Measurements from ENCODE around the gene WDR90.
"Not testable (repeated sequence)": the region's sequence is repeated elsewhere in the genome, so short reads cannot be mapped to it uniquely, and the experiment has no call there.

WDR90 gene

DNA sequence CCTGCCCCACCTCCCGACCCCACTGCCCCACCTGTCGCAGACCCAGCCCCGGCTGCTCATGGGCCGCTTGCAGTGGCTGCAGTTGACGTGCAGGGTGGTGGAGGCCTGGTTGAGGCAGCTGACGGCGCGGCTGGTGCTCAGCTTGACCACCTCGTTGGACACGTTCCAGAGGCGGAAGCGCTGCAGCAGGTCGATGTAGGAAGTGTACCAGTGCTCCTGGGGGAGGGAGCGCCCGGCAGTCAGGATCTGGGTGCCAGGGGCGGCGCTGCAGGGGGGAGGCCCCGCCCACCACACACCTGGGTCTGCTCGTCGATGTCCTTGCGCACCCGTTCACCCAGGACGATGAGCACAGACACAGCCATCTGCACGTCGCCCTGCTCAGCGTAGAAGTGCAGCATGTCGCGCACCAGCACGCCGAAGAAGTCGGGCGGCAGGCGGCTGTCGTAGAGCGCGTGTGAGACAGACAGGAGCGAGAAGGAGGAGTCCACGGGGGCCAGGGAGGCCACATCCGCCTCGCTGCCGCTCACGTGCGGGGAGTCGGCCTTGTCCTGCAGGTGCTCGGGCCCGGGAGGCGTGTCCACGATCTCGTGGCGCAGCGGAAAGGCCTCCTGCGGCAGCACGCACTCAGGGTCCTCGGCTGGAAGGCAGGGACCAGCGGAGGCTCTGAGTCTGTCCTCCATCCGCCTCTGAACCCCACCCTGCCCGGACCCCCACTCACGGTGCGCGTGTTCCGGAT is 36.0 kb downstream of the WDR90 start:
- no peak for DNase-seq (ENCODE audit: low read depth in 3 of 3, low spot score in 1 of 3)

DNA sequence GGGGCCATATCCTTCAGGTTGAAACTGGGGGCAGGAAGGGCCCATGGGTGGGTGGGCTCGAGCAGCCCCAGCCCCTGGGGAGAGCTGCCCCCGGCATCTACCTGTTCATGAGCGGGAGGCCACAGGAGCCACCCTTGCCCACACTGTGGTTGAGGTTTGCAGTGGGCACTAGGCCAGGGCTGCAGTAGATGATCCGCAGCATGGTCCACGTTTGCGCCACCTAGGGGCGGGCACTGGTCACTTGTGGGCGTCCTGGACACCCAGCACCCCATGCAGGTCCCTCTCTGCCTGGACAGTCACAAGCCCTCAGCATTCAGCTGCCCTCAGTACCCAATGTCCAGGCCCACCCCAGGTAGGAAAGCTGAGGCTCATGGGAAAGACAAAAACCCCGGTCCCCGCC is 36.8 kb downstream of the WDR90 start:
- DNase-seq (ENCODE audit: low read depth in 3 of 3, low spot score in 1 of 3), result no peak

DNA sequence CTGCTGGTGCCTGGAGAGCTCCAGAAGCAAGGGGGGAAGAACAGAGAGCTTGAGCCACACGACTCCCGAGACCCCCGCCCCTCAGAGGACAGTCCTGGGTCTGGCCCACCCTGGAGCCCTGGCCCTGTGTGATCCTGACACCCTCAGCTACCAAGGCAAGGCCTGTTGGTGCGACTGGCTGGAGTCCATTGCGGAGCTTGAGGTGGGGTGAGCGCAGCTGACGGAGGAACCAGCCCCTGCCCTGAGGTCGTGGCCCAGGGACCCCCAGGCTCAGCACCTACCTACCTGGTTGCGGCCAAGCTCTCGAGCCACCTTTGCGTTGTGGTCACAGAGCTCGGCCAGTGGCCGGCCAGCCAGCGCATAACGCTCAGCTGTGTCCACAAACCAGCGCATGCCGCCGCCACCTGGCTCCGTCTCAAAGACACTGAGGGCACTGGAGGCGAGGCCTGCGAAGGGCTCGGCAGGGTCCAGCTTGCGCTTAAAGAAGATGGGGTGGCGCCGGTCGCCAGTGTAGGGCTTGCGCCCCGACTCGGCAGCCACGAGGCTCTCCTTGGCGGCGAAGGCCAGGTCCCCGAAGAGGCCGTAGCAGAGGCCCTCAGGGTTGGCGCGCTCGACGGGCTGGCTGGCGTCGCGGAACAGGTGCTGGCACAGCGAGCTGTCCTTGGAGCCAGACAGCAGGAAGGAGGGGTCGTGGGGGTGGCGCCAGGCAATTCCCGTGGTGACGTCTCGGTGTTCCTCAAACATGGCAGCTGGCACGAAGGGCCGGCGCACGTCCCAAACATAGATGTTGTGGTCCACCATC is 37.5 kb downstream of the WDR90 start:
- DNase-seq (ENCODE audit: low read depth in 3 of 3, low spot score in 1 of 3), result no peak

DNA sequence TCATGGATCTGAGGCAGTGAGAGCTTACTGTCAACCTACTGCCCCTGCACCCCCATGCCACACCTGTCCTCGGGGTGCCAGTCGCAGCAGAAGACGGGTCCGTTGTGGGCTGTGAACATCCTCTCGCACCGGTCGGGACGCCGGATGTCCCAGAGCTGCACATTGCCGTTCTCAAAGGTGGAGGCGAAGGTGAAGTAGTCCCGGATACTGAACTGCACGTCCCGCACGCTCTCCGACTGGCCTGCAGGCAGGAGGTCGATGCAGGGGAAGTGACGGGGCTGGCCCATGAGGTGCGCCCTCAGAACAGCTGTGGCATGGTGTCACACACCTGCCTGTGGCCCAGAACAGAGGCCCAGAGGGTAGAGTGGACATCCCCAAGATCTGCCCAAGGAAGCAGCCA is 38.3 kb downstream of the WDR90 start:
- no peak for DNase-seq (ENCODE audit: low read depth in 3 of 3, low spot score in 1 of 3)

DNA sequence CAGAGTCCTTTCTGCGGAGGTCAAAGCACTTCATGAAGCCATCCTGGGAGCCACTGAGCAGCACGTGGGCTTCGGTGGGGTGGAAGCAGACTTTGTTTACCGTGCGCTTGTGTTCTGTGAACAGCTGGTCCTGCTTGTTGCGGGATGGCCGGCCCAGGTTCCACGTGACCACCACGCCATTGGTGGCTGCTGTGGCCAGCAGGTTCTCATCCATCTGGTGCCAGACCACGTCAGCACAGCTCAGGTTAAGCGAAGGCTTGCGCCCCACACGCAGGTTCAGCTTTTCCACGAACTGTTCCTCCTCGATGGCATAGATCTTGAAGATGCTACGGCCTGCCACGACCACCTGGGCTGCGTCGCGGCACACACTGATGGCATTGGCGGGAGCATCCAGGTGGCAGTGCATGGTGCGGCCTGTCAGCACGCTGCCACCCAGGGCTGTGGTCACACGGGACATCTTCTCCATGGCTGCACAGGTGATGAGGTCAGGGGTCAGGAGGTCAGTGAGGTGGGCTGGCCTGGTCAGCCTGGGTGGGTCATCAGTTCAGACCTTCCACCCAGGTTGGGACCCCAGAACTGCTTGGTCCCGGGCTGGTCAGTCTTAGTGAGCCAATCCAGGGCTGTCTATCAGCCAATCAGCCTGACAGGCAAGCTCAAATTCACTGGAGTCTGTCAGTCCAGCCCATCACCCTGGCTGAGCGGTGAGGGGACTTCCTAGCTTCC is 40.2 kb downstream of the WDR90 start:
- DNase-seq (ENCODE audit: low read depth in 3 of 3, low spot score in 1 of 3), result no peak

DNA sequence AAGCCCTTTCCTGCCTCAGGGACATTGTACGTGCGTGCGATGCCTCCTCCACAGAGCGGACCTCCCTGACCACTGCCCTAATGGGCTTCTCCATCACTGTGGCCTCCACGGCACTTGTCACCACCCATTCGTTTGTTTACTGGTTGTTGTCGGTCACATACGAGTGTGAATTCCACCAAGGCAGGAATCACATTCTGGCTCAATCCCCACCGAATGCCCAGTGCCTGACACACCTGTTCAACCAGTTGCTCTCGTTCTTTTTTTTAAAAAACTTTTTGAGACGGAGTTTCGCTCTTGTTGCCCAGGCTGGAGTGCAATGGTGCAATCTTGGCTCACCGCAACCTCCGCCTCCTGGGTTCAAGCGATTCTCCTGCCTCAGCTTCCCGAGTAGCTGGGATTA is 42.1 kb downstream of the WDR90 start:
- DNase-seq (ENCODE audit: low read depth in 3 of 3, low spot score in 1 of 3), result not testable (repeated sequence)

DNA sequence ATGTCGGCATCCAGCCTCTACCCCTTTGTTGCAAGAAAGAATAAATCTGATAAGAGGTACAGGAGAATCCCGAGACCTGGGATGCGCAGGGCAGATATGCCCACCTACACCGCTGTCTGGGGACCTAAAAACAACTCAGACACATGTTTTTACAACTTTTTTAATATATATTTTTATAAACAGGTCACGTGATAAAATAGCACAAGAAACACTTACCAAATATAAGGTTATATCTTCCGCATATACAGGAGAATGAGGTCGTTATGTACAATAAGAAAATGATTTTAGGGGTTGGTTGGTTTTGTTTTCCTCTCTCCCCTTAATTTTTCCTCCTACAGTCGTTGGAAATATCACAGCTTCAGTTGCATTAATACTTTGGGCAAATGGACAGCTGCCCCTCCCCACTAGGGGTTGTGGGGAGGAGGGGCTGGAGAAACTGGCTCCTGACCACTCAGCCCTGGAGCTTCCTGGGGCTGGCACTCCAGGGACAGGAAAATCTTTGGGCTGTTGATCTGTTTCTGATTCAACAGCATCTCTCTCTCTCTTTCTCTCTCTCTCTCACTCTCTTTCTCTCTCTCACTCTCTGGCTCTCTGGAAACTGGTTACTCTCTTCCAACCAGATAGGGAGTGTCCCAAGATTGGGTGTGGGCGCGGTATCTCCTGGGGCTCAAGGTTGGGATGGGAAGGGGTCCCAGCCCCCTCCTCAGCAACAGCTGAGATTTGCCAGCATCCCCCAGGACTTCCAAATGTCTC is 43.4 kb downstream of the WDR90 start:
- no peak for DNase-seq (ENCODE audit: low read depth in 3 of 3, low spot score in 1 of 3)

DNA sequence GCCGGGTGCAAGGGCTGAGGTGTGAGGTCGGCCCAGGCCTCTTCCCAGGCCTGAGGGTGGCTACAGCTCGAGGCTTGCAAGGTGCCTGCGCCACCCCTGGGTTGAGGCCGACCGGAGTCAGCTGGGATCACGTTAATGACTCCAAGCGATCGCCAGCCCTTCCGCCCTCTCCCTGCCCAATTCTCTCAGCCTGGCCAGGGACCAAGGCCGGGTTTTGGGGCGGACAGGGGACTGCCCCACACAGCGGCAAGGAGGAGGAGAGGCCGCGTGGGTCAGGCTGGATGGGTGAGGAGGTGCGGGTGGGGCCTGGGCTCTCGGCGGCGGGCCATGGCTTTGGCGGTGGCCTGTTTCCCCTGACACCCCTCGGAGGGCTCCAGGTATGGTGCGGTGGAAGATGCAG is 44.2 kb downstream of the WDR90 start:
- DNase-seq (ENCODE audit: low read depth in 3 of 3, low spot score in 1 of 3), result no peak

DNA sequence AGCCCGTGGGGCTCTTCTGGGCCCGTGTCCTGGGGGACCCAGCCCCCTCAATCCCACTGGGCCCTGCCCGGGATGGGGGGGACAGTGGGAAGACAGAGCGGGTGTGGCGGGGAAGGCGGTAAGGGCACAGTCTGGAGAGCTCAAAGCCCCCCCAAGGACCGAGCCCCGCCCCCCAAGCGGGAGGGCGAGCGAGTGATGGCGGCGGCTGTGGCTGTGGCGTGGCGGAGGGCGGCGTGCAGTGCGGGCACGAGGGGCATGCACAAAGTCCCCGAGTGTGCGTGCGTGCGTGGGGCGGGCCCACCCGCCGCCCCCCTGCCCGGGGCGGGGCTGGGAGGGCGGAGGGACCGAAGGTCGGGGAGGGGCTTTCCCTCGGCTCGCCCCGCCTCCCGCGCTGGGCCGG is 44.6 kb downstream of the WDR90 start:
- no peak for DNase-seq (ENCODE audit: low read depth in 3 of 3, low spot score in 1 of 3)

DNA sequence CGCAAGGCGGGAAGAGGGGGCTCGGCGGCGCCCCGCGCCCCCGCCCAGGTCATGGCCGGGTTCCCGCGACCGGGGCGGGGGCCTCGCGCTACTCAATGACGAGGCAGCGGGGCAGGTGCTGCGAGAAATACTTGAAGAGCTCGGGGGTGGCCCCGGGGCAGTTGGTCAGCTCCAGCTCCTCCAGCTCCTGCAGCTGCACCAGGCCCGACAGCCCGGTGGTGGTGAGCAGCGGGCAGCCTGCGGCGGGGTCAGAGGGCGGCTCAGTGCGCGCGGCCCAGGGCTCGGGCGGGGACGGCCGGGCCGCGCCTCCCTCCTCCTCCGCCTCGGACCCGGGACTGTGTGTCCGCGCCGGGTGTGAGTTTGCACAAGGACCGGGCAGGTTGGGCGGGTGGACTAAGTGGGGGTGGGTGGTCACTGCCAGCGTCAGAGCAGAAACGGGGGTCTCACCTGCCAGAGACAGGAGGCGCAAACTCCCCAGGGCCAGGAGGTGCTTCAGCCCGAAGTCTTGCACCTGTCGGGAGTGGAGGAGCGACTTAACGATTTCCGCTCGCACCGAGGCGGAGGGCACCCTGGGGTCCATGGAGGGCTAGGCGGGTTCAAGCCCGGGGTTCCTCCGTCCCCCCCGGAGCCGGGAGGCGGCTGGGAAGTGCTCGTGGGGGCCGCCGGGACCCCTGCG is 45.2 kb downstream of the WDR90 start:
- DNase-seq (ENCODE audit: low read depth in 3 of 3, low spot score in 1 of 3), result no peak

DNA sequence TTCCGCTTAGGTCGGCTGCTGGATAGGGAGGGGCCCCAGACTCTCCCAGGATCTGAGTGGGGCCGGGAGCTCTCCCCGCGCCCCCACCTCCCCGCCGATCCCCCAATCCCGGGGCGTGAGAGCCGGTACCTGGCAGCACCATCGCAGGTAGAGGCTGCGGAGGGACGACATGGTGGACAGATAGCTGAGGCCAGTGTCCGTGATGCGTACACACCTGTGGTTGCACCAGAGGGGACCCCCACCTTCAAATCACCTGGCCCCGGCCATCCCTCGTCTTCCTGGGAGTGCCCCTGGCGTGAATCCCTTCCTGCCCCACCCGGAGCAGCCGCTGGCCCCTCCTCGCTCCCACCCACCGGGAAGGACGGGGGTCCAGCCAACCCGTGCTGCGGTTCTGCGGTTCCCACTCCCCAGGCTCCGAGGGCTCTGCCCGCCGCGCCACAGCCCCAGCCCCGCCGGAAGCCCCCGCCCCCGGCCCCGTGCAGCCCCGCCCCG is 45.7 kb downstream of the WDR90 start:
- no peak for DNase-seq (ENCODE audit: low read depth in 3 of 3, low spot score in 1 of 3)

DNA sequence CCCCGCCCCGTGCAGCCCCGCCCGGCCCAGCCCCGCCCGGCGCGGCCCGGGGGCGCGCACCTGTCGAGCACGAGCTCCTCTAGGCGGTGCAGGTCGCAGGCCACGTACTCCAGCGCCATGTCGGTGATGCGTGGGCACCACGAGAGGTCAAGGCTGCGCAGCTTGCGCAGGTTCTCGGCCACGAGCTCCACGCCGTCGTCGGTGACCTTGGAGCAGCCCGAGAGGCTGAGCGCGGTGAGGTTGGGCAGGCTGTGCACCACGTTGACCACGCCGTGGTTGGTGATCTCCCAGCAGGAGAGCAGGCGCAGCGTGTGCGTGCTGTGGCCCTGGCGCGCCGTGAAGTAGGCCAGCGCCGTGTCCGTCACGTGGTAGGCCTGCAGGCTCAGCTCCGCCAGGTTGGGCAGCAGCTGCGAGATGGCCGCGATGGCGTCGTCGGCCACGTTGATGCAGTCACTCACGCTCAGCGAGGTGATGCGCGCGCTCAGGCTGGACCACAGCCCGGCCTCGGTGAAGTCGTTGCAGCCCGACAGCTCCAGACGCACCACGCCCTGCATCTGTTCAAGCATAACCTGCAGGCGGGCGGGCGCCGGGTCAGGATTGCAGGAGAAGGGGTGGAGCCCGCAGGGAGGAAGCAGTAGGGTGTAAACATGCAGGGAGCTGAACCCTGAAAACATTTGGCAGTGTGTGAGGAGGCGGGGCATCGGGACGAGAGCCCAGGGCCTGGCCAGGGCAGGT is 46.4 kb downstream of the WDR90 start:
- DNase-seq (ENCODE audit: low read depth in 3 of 3, low spot score in 1 of 3), result peak in 2 of 3 donors; percentile 54 to 60

DNA sequence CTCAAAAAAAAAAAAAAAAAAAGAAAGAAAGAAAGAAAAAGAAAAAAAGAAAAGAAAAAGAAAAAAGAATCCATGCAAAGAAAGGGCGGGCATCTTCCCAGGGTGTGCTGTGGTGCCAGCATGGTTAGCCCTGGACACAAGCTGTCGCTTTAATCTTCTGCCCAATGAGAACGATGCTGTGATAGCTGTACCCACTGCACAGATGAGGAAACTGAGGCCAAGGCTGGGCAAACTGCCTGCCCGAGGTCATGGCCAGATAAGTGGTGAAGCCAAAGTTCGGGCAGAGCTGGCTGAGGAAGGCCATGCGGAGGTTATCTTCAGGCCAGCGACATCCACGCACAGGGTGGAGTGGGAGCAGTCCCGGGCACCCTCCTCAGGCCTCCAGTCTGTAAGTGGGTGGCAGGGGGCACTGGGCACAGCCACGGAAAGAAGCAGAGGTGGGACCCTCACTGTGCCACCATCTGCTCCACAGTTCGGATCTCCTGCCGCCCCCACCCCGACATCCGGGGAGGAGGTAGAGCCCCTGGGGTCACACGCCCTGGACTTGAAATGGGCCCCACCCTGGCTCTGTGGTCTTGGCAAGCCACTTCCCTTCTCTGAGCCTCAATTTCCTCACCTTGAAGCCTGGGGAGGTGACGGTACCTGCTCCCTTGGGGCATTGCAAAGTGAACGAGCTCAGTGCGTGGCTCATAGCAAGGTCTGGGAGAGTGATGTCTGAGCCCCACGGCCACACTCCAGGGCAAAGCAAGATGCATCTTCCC is 49.9 kb downstream of the WDR90 start:
- DNase-seq (ENCODE audit: low read depth in 3 of 3, low spot score in 1 of 3), result no peak

DNA sequence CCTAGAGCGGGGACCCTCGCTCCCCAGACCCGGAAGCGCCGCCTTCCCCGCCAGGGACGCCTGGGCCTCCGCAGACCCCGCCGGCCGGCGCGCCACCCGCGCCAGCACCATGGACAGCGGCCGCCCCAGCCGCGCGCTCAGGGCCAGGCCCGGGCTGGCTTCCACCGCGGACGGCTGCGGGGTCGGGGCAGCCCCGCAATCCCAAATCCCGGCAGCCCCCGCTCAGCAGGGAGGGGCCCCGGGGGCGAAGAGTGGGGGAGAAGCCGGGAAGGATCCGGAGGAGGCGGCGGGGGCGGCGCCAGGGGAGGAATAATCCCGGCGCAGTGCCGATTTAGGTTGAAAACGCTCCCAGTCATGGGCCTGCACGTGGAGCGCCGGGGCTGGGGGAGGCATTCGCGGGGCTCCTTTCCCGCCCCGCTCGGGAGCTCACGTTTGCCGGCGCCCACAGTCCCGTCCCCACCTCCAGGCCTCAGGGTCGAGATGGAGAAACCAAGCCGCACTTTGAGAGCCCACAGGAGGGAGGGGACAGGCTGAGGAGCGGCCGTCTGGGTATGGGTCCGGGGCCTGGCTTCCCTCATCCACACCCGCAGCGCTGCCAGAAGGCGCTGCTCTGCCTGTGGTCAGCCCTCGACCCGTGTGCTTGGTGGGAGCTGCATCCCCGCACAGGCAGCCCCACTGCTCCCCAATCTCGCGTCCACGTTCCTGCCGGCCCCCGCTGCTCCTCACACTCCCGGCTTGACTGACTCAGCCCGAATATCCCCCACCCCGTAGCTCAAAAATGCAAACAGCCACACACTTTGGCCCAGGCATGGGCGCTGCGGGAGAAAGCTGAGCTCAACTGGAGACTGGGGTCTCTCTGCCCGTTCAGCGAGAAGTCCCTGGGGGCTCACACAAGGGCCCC is 51.8 kb downstream of the WDR90 start:
- peak in 1 of 3 donors; percentile 48 for DNase-seq (ENCODE audit: low read depth in 3 of 3, low spot score in 1 of 3)

DNA sequence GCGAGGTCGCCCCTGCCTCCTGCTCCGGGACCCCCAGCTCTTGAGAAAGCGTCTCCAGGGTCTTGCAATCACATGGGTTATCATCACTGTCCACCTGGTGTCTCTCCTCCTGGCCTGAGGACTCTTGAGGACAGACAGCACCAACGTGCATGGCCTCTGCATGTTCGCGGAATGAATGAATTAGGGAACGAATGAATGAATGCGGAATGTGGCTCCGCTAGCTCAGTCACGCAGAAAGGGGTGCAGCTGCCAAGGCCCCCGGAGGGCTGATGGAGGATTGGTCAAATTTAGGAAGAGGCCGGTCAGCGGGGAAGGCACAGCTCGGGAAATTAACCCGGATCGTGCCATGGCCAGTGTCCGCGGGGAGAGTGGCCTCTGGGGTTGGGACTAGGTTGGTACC is 53.2 kb downstream of the WDR90 start:
- no peak for DNase-seq (ENCODE audit: low read depth in 3 of 3, low spot score in 1 of 3)

DNA sequence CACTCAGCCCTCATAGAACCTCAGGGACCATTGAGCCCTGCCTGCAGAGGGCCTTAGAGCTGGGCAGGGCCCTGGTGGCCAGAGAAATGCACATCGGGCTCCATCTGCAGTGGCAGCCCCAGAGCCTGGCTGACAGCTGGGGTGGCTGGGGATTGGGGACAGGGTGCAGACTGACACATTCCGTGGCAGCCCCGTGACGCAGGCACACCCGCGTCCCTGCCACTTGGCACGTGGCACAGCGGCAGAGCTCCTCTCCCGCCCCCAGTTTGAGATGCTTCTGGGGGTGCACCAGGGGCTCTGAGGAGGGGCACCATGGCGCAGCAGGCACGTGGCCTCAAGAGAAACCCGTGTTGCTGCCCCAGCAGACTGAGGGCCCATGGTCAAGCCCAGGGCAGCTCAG is 54.2 kb downstream of the WDR90 start:
- DNase-seq (ENCODE audit: low read depth in 3 of 3, low spot score in 1 of 3), result no peak

DNA sequence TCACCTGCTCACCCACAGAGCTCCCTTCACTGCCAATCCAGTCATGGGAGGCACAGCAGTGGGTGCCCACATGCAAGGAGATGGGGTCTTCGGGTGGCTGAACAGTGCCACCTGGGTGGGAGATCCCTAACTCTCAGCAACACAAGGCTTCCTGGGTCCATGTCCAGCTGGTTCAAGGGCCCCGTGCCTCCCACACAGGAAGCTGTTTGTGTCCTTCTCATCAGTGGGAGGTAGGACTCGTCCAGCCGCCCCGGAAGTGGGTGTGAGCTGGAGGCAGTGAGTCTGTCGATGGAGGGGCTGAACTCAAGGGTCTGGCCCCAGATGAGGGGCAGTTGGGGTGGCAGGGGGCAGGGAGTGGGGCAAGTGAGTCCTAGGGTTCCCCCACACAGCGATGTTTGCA is 54.9 kb downstream of the WDR90 start:
- DNase-seq (ENCODE audit: low read depth in 3 of 3, low spot score in 1 of 3), result no peak

Data from stimulated activated CD4-positive, alpha-beta T cell treated with anti-CD3 and anti-CD28 coated beads, TNF-alpha, amount 100 ng/mL, for 1 hour (primary cell).